ENCODE data around the gene FGGY.

FGGY gene

GRCh38 chr1:59282951-59283350, 13.9 kb upstream of the FGGY start:
- H3K4me3 ChIP-seq (ENCODE audit: low read depth, low read length), result no peak overlapping the region
- H3K27me3 ChIP-seq, result no peaks in the 10 kb centered on the region
- no peaks in the 10 kb centered on the region for H3K36me3 ChIP-seq
- no peaks in the 10 kb centered on the region for H3K4me1 ChIP-seq
- no peak for DNase-seq
- no peak for TF ChIP-seq CTCF (IDR thresholded peaks at IDR 0.05; ENCODE audit: low read depth, low read length)
- H3K9me3 ChIP-seq, result no peaks in the 10 kb centered on the region

- Histone ChIP-seq H3K4me3 (ENCODE audit: low read depth, low read length) (no peak overlapping the region), H3K36me3 (no peaks in the 10 kb centered on the region), H3K9me3 (no peaks in the 10 kb centered on the region), H3K27me3 (no peaks in the 10 kb centered on the region), H3K4me1 (no peaks in the 10 kb centered on the region)
- no peak for TF ChIP-seq CTCF (IDR thresholded peaks at IDR 0.05; ENCODE audit: low read depth, low read length)
- DNase-seq, result no peak
These were observed 11.2 kb upstream of the FGGY start for GRCh38 chr1:59285691-59286090.

GRCh38 chr1:59288046-59288445, 8.8 kb upstream of the FGGY start:
- Histone ChIP-seq H3K4me3 (ENCODE audit: low read depth, low read length) (no peak overlapping the region), H3K4me1 (no peaks in the 10 kb centered on the region), H3K36me3 (no peaks in the 10 kb centered on the region), H3K9me3 (no peaks in the 10 kb centered on the region), H3K27me3 (no peaks in the 10 kb centered on the region)
- TF ChIP-seq CTCF (IDR thresholded peaks at IDR 0.05; ENCODE audit: low read depth, low read length), result no peak
- no peak for DNase-seq

GRCh38 chr1:59289570-59289969, 7.3 kb upstream of the FGGY start:
- TF ChIP-seq CTCF (IDR thresholded peaks at IDR 0.05; ENCODE audit: low read depth, low read length), result no peak
- Histone ChIP-seq H3K4me3 (ENCODE audit: low read depth, low read length) (no peak overlapping the region), H3K4me1 (no peaks in the 10 kb centered on the region), H3K9me3 (no peaks in the 10 kb centered on the region), H3K36me3 (no peaks in the 10 kb centered on the region), H3K27me3 (no peaks in the 10 kb centered on the region)
- no peak for DNase-seq

GRCh38 chr1:59290193-59290949, 6.5 kb upstream of the FGGY start:
- Histone ChIP-seq H3K9me3 (no peaks in the 10 kb centered on the region), H3K4me1 (no peaks in the 10 kb centered on the region), H3K4me3 (ENCODE audit: low read depth, low read length) (no peak overlapping the region), H3K36me3 (no peaks in the 10 kb centered on the region), H3K27me3 (no peaks in the 10 kb centered on the region)
- peak; percentile 25 for DNase-seq
- peak; percentile 53 for TF ChIP-seq CTCF (IDR thresholded peaks at IDR 0.05; ENCODE audit: low read depth, low read length)

- DNase-seq, result no peak
- Histone ChIP-seq H3K27me3 (no peaks in the 10 kb centered on the region), H3K4me1 (no peaks in the 10 kb centered on the region), H3K36me3 (no peaks in the 10 kb centered on the region), H3K9me3 (no peaks in the 10 kb centered on the region), H3K4me3 (ENCODE audit: low read depth, low read length) (no peak overlapping the region)
- no peak for TF ChIP-seq CTCF (IDR thresholded peaks at IDR 0.05; ENCODE audit: low read depth, low read length)
These were observed 5.3 kb upstream of the FGGY start for GRCh38 chr1:59291561-59291960.
